WTC11 (cell line): ENCODE results near the gene DAD1. TPM values are rescaled to one million over a fixed set of nuclear protein-coding genes. Genes with fewer than 3 reads are reported as not detected.

Experiments
- ATAC-seq: fragments of 200-7000 bp; cut with Tn5 transposase; 2 replicates; pipeline ENCODE4 v1.10.0; 2021; ENCODE audit warnings: mild to moderate bottlenecking, moderate library complexity
- CTCF ChIA-PET: fragments of 300-600 bp; sonication (Branson Sonifier 250); formaldehyde crosslinking; loops from one replicate; lab custom pipeline; 2021; ENCODE audit warnings: antibody characterized with exemption; lab: Charles Lee
- POLR2A ChIA-PET: fragments of 350-600 bp; sonication (Branson Sonifier 250); formaldehyde crosslinking; loops from one replicate; lab custom pipeline; 2021; ENCODE audit warnings: antibody characterized with exemption; lab: Charles Lee
- DNase-seq: peaks from one replicate; pipeline ENCODE4 v3.0.0; 2021; ENCODE audit warnings: low spot score
- H3K27ac Mint-ChIP-seq: 2 replicates; pipeline ENCODE4 v1.8.0; 2021; ENCODE audit warnings: mixed read lengths
- H3K27me3 Mint-ChIP-seq: 2 replicates; pipeline ENCODE4 v1.8.0; 2021; ENCODE audit warnings: low read depth, mild to moderate bottlenecking, moderate library complexity, mixed read lengths
- H3K36me3 Mint-ChIP-seq: 2 replicates; pipeline ENCODE4 v1.8.0; 2021; ENCODE audit warnings: mixed read lengths
- H3K4me1 Mint-ChIP-seq: 2 replicates; pipeline ENCODE4 v1.8.0; 2022; ENCODE audit warnings: mixed read lengths
- H3K4me3 Mint-ChIP-seq: 2 replicates; pipeline ENCODE4 v1.8.0; 2021; ENCODE audit warnings: mild to moderate bottlenecking, moderate library complexity, mixed read lengths
- H3K9me3 Mint-ChIP-seq: 2 replicates; pipeline ENCODE4 v1.8.0; 2021; ENCODE audit warnings: mixed read lengths
- E2F5 ChIP-seq: sonication (generic); formaldehyde crosslinking; IDR thresholded peaks from 2 replicates; pipeline ENCODE4 v1.8.1; 2022; ENCODE audit warnings: mild to moderate bottlenecking, moderate library complexity, missing genetic modification reagents
- ELF4 ChIP-seq: sonication (generic); formaldehyde crosslinking; IDR thresholded peaks from 2 replicates; pipeline ENCODE4 v1.8.1; 2022; ENCODE audit warnings: low read depth, mild to moderate bottlenecking, moderate library complexity, missing genetic modification reagents
- ETV6 ChIP-seq: sonication (generic); formaldehyde crosslinking; IDR thresholded peaks from 2 replicates; pipeline ENCODE4 v1.8.1; 2022; ENCODE audit warnings: mild to moderate bottlenecking, missing genetic modification reagents
- FOXP4 ChIP-seq: sonication (generic); formaldehyde crosslinking; IDR thresholded peaks from 2 replicates; pipeline ENCODE4 v1.8.0; 2022; ENCODE audit warnings: mild to moderate bottlenecking, missing genetic modification reagents
- HMGA2 ChIP-seq: fragments of 250-450 bp; sonication (Bioruptor Pico); IDR thresholded peaks from 2 replicates; pipeline ENCODE4 v1.4.0; 2021; ENCODE audit warnings: mild to moderate bottlenecking, moderate library complexity
- IRF2 ChIP-seq: sonication (generic); formaldehyde crosslinking; IDR thresholded peaks from 2 replicates; pipeline ENCODE4 v1.8.0; 2022; ENCODE audit warnings: low read depth, missing genetic modification reagents, borderline replicate concordance
- MAX ChIP-seq: sonication (generic); formaldehyde crosslinking; IDR thresholded peaks from 2 replicates; pipeline ENCODE4 v1.8.0; 2022; ENCODE audit warnings: mild to moderate bottlenecking, missing genetic modification reagents
- MLX ChIP-seq: sonication (generic); formaldehyde crosslinking; IDR thresholded peaks from 2 replicates; pipeline ENCODE4 v1.8.1; 2023; ENCODE audit warnings: mild to moderate bottlenecking, missing genetic modification reagents, moderate library complexity
- RORB ChIP-seq: fragments of 250-450 bp; sonication (Bioruptor Pico); IDR thresholded peaks from 2 replicates; pipeline ENCODE4 v1.9.0; 2021; ENCODE audit warnings: mild to moderate bottlenecking
- ZMAT4 ChIP-seq: fragments of 250-450 bp; sonication (Bioruptor Pico); IDR thresholded peaks from 2 replicates; pipeline ENCODE4 v1.9.0; 2021; ENCODE audit warnings: mild to moderate bottlenecking
- ZNF532 ChIP-seq: fragments of 250-450 bp; sonication (Bioruptor Pico); IDR thresholded peaks from 2 replicates; pipeline ENCODE4 v1.9.0; 2021; ENCODE audit warnings: mild to moderate bottlenecking, borderline replicate concordance
- total RNA-seq: library from RNA; stranded (reverse); gene quantifications from 3 replicates; pipeline ENCODE4 v1.2.3, GENCODE V29; 2021

The DAD1 gene
- total RNA-seq, 1 experiment from 2014 or later, result 125 TPM

GRCh38 chr14:22556990-22557623, 31.9 kb downstream of the DAD1 start (continued):
- TF ChIP-seq FOXP4 (CRISPR knock-in tag), result 0 out of 2 replicates have a peak, but pooled peaks have one; percentile 39
- TF ChIP-seq E2F5, result no peak
- 0 out of 2 replicates have a peak, but pooled peaks have one; percentile 58 for TF ChIP-seq ETV6 (CRISPR knock-in tag)
- no peak for TF ChIP-seq IRF2 (CRISPR knock-in tag)
- TF ChIP-seq ZNF532 (CRISPR knock-in tag), result no peak
- TF ChIP-seq, all 79 proteins: peak for 6

- Mint-ChIP-seq H3K27me3 (no peaks in the 10 kb centered on the region), H3K9me3 (no peaks in the 10 kb centered on the region), H3K4me3 (no peak overlapping the region; the same call in 1 of the 2 replicates), H3K27ac (0 out of 2 replicates have a peak overlapping the region, but pooled peaks have one; percentile 49), H3K36me3 (no peaks in the 10 kb centered on the region), H3K4me1 (peaks cover 49% of the 10 kb centered on the region)
- TF ChIP-seq MAX, result 0 out of 2 replicates have a peak, but pooled peaks have one; percentile 17
- no peak for TF ChIP-seq ZMAT4 (CRISPR knock-in tag)
- no peak for DNase-seq
- ChIA-PET CTCF (interaction anchor here (0.6 to 3.2 kb wide), 40 partner anchors 8 to 362 kb away, joined by 3 to 38 read pairs (median 4); partner anchors contain the start of genes ABHD4, DAD1, OXA1L and RBM23), POLR2A (no interaction called here)
- peak; percentile 9 for ATAC-seq
These were observed 32.7 kb downstream of the DAD1 start for GRCh38 chr14:22556021-22556989.

- ATAC-seq (no peak), DNase-seq (no peak)
- Mint-ChIP-seq H3K4me1 (peaks cover 52% of the 10 kb centered on the region), H3K9me3 (no peaks in the 10 kb centered on the region), H3K36me3 (no peaks in the 10 kb centered on the region), H3K27me3 (no peaks in the 10 kb centered on the region), H3K4me3 (no peak overlapping the region), H3K27ac (no peak overlapping the region)
- POLR2A ChIA-PET, result no interaction called here
- CTCF ChIA-PET, result interaction anchor here (1.2 to 3.2 kb wide), 9 partner anchors 10 to 345 kb away, joined by 3 to 38 read pairs (median 6); partner anchors contain the start of gene ABHD4
- no peak for TF ChIP-seq RORB (CRISPR knock-in tag)
- TF ChIP-seq MLX (CRISPR knock-in tag), result no peak
- TF ChIP-seq ELF4, result no peak
- no peak for TF ChIP-seq HMGA2 (CRISPR knock-in tag)
These were observed 33.5 kb downstream of the DAD1 start for GRCh38 chr14:22555384-22556011.
